ENCODE results near the gene OSM. TPM values are rescaled to one million over a fixed set of nuclear protein-coding genes. Genes with fewer than 3 reads are reported as not detected.

Gene OSM
- polyA plus RNA-seq, 1 of the 3 experiments (the other 2 are of a cell fraction), result not detected

DNA sequence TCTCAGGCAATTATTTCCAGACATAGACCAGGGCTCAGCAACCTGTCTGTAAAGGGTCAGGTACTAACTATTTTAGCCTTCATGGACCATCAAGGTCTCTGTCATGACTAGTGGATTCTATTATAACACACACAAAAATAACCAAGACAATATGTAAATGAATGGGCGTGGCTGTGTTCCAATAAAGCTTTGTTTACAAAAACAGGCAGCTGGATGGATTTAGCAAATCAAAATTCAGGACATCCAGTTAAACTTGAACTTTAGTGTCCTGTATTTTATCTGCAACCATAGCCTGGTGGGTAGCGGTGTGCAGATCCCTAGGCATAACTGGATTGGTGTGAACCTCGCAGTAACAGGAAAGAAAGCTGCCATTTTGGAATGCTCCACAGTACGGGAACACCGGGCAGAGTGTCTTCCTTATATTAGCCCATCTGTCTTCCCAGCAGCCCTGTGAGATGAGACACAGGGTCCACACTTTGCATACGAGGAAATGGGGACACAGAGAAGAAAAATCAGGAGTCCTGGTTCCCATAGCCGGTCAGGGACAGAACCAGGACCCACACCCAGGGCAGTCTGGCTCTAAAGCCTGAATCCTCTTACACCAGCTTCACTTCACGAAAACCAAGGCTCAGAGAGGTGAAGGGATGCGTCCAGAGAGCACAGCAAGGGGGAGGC is 35.7 kb downstream of the OSM start:
- Histone ChIP-seq H2AFZ (ENCODE audit: low read depth) (no peak overlapping the region), H3K79me2 (ENCODE audit: insufficient read depth) (no peaks in the 10 kb centered on the region), H3F3A (replicated peaks; ENCODE audit: insufficient read depth) (no peaks in the 10 kb centered on the region), H3K4me3 (ENCODE audit: low read depth in 2 of 2, low read length in 1 of 2) (no peak overlapping the region), H3K27me3 (ENCODE audit: insufficient read depth) (no peaks in the 10 kb centered on the region), H3K4me2 (no peak overlapping the region), H3K9me2 (no peaks in the 10 kb centered on the region), H4K20me1 (ENCODE audit: insufficient read depth) (no peaks in the 10 kb centered on the region), H3K4me1 (ENCODE audit: control insufficient read depth in 1 of 2, insufficient read depth in 2 of 2, low read depth in 1 of 2, low read length in 1 of 2) (peaks cover 5 to 9% of the 10 kb centered on the region in 2 experiments; a peak in 3 of 4 replicates), H3K27ac (ENCODE audit: low read depth in 2 of 2, low read length in 1 of 2) (no peak overlapping the region), H3K9me3 (no peaks in the 10 kb centered on the region), H3K36me3 (replicated peaks in 1 of 2; ENCODE audit: control insufficient read depth in 1 of 2, insufficient read depth in 2 of 2, low read length in 1 of 2) (no peaks in the 10 kb centered on the region), H3K9ac (no peak overlapping the region)
- ChIA-PET CTCF (interaction anchor here (1.1 to 1.8 kb wide), 3 partner anchors 10 to 57 kb away, joined by 3 to 5 read pairs (median 4); no protein-coding TSS in a partner anchor), POLR2A (no interaction called here)
- TF ChIP-seq EZH2phosphoT487 (IDR thresholded peaks at IDR 0.05; ENCODE audit: borderline replicate concordance, low read depth), result no peak
- TF ChIP-seq MEF2A (IDR thresholded peaks at IDR 0.05; ENCODE audit: borderline replicate concordance, low read depth), result no peak
- TF ChIP-seq TEAD4 (IDR thresholded peaks at IDR 0.05; ENCODE audit: borderline replicate concordance, insufficient read depth), result no peak
- TF ChIP-seq TAF1 (IDR thresholded peaks at IDR 0.05; ENCODE audit: borderline replicate concordance, low read depth, low read length), result no peak
- TF ChIP-seq, protein P1, sequence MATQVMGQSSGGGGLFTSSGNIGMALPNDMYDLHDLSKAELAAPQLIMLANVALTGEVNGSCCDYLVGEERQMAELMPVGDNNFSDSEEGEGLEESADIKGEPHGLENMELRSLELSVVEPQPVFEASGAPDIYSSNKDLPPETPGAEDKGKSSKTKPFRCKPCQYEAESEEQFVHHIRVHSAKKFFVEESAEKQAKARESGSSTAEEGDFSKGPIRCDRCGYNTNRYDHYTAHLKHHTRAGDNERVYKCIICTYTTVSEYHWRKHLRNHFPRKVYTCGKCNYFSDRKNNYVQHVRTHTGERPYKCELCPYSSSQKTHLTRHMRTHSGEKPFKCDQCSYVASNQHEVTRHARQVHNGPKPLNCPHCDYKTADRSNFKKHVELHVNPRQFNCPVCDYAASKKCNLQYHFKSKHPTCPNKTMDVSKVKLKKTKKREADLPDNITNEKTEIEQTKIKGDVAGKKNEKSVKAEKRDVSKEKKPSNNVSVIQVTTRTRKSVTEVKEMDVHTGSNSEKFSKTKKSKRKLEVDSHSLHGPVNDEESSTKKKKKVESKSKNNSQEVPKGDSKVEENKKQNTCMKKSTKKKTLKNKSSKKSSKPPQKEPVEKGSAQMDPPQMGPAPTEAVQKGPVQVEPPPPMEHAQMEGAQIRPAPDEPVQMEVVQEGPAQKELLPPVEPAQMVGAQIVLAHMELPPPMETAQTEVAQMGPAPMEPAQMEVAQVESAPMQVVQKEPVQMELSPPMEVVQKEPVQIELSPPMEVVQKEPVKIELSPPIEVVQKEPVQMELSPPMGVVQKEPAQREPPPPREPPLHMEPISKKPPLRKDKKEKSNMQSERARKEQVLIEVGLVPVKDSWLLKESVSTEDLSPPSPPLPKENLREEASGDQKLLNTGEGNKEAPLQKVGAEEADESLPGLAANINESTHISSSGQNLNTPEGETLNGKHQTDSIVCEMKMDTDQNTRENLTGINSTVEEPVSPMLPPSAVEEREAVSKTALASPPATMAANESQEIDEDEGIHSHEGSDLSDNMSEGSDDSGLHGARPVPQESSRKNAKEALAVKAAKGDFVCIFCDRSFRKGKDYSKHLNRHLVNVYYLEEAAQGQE (IDR thresholded peaks at IDR 0.05; ENCODE audit: low read depth, low read length), result no peak
- TF ChIP-seq, protein P2, sequence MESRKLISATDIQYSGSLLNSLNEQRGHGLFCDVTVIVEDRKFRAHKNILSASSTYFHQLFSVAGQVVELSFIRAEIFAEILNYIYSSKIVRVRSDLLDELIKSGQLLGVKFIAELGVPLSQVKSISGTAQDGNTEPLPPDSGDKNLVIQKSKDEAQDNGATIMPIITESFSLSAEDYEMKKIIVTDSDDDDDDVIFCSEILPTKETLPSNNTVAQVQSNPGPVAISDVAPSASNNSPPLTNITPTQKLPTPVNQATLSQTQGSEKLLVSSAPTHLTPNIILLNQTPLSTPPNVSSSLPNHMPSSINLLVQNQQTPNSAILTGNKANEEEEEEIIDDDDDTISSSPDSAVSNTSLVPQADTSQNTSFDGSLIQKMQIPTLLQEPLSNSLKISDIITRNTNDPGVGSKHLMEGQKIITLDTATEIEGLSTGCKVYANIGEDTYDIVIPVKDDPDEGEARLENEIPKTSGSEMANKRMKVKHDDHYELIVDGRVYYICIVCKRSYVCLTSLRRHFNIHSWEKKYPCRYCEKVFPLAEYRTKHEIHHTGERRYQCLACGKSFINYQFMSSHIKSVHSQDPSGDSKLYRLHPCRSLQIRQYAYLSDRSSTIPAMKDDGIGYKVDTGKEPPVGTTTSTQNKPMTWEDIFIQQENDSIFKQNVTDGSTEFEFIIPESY (IDR thresholded peaks at IDR 0.05; ENCODE audit: borderline replicate concordance, low read depth), result no peak
- no peak for TF ChIP-seq FOXM1 (IDR thresholded peaks at IDR 0.05; ENCODE audit: low read depth)
- TF ChIP-seq CHD2 (IDR thresholded peaks at IDR 0.05; ENCODE audit: low read length, partially characterized antibody), result no peak
- TF ChIP-seq RCOR1 (IDR thresholded peaks at IDR 0.05; ENCODE audit: low read length), result no peak
- no peak for TF ChIP-seq MXI1 (IDR thresholded peaks at IDR 0.05; ENCODE audit: low read depth, low read length)
- no peak for TF ChIP-seq FOSL2 (IDR thresholded peaks at IDR 0.05; ENCODE audit: borderline replicate concordance, low read depth)
- no peak for TF ChIP-seq RAD21 (IDR thresholded peaks at IDR 0.05; ENCODE audit: low read length)
- TF ChIP-seq NRF1 (IDR thresholded peaks at IDR 0.05; ENCODE audit: low read depth, low read length), result no peak
- TF ChIP-seq NFIC (IDR thresholded peaks at IDR 0.05; ENCODE audit: borderline replicate concordance), result no peak
- TF ChIP-seq, protein P3, sequence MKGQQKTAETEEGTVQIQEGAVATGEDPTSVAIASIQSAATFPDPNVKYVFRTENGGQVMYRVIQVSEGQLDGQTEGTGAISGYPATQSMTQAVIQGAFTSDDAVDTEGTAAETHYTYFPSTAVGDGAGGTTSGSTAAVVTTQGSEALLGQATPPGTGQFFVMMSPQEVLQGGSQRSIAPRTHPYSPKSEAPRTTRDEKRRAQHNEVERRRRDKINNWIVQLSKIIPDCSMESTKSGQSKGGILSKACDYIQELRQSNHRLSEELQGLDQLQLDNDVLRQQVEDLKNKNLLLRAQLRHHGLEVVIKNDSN (IDR thresholded peaks at IDR 0.05; ENCODE audit: borderline replicate concordance, low read depth), result no peak
- TF ChIP-seq, protein P4, sequence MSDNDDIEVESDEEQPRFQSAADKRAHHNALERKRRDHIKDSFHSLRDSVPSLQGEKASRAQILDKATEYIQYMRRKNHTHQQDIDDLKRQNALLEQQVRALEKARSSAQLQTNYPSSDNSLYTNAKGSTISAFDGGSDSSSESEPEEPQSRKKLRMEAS (IDR thresholded peaks at IDR 0.05; ENCODE audit: low read depth), result no peak
- TF ChIP-seq SMC3 (IDR thresholded peaks at IDR 0.05; ENCODE audit: low read depth, low read length), result no peak
- no peak for TF ChIP-seq POLR2AphosphoS5 (IDR thresholded peaks at IDR 0.05; ENCODE audit: low read depth, low read length)
- no peak for TF ChIP-seq SIN3A (IDR thresholded peaks at IDR 0.05; ENCODE audit: borderline replicate concordance, low read depth, low read length)
- WGBS (ENCODE audit: low lambda C conversion rate), result 83% methylated on average over 9 of the region's 9 CpGs
- DNase-seq, result no peak

All from SK-N-SH (cell line).